Measurements from ENCODE around the gene GLYATL3. TPM values are rescaled to one million over a fixed set of nuclear protein-coding genes. Genes with fewer than 3 reads are reported as not detected.
"Not testable (repeated sequence)": the region's sequence is repeated elsewhere in the genome, so short reads cannot be mapped to it uniquely, and the experiment has no call there.

Gene GLYATL3
- total RNA-seq, 1 donor from 2014 or later, result not detected

DNA sequence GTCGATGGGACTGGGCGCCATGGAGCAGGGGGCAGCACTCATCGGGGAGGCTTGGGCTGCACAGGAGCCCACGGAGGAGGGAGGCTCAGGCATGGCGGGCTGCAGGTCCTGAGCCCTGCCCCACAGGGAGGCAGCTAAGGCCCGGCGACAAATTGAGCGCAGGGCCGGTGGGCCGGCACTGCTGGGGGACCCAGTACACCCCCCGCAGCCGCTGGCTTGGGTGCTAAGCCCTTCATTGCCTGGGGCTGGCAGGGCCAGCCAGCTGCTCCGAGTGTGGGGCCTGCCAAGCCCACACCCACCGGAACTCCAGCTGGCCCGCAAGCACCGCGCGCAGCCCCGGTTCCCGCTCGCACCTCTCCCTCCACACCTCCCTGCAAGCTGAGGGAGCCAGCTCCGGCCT, 17.9 kb upstream of the GLYATL3 start:
- intact Hi-C loops (cut with micrococcal nuclease); H3K4me3 Mint-ChIP-seq (ENCODE audit: low read depth); H3K9me3 Mint-ChIP-seq; H3K4me1 Mint-ChIP-seq (ENCODE audit: low read depth); DNase-seq (ENCODE audit: low spot score); H3K27me3 Mint-ChIP-seq (ENCODE audit: low read depth); H3K27ac Mint-ChIP-seq: not testable (repeated sequence)
- peaks cover 30% of the 10 kb centered on the region for H3K36me3 Mint-ChIP-seq (ENCODE audit: low read depth)

DNA sequence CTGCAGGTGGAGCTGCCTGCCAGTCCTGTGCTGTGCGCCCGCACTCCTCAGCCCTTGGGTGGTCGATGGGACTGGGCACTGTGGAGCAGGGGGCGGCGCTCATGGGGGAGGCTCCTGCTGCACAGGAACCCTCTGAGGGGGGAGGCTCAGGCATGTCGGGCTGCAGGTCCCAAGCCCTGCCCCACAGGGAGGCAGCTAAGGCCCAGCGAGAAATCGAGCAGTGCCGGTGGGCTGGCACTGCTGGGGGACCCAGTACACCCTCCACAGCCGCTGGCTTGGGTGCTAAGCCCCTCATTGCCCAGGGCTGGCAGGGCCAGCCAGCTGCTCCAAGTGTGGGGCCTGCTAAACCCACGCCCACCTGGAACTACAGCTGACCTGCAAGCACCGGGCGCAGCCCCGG, 16.3 kb upstream of the GLYATL3 start:
- H3K27ac Mint-ChIP-seq; H3K9me3 Mint-ChIP-seq; intact Hi-C loops (cut with micrococcal nuclease); H3K4me1 Mint-ChIP-seq (ENCODE audit: low read depth); H3K27me3 Mint-ChIP-seq (ENCODE audit: low read depth); DNase-seq (ENCODE audit: low spot score); H3K4me3 Mint-ChIP-seq (ENCODE audit: low read depth): not testable (repeated sequence)
- peaks cover 34% of the 10 kb centered on the region for H3K36me3 Mint-ChIP-seq (ENCODE audit: low read depth)

DNA sequence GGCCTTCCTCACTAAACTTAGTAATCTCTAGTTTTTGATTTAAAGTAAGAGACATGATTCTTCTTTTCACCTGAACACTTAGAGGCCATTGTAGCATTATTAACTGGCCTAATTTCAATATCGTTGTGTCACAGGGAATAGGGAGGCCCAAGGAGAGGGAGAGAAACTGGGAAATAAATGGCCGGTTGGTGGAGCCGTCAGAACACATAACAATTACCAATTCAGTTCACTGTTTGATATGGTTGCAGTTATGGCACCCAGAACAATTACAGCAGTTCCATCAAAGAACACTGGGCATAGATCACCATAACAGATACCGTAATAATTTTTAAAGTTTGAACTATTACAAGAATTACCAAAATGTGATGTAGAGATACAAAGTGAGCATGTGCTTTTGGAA, 9.1 kb upstream of the GLYATL3 start:
- Mint-ChIP-seq H3K9me3 (no peaks in the 10 kb centered on the region), H3K27me3 (ENCODE audit: low read depth) (no peaks in the 10 kb centered on the region), H3K27ac (no peak overlapping the region), H3K36me3 (ENCODE audit: low read depth) (peaks cover 27% of the 10 kb centered on the region), H3K4me3 (ENCODE audit: low read depth) (no peak overlapping the region), H3K4me1 (ENCODE audit: low read depth) (peaks cover 1% of the 10 kb centered on the region)
- intact Hi-C loops (cut with micrococcal nuclease), result no loop called here
- DNase-seq (ENCODE audit: low spot score), result no peak

DNA sequence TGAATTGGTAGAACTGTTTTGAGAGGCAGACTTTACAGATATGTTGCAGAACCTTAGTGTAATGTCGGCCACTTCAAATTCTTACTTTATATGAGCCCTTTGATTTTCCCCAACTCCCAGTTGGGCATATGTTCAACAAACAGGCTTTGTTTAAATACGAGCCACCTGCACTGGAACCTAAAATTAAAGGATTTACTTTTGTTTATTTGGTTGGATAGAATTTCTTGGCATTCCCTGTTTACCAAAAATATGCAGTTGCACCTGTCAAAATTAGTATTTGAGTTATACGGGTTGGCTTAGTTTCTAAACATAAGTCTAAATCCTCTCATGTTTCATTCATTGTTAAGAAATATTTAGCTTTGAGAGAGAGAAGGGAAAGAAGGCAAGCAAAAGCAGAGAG, 2.4 kb upstream of the GLYATL3 start:
- DNase-seq (ENCODE audit: low spot score), result no peak
- Mint-ChIP-seq H3K4me3 (ENCODE audit: low read depth) (no peak overlapping the region), H3K27me3 (ENCODE audit: low read depth) (peaks cover 1% of the 10 kb centered on the region), H3K36me3 (ENCODE audit: low read depth) (peaks cover under 1% of the 10 kb centered on the region), H3K4me1 (ENCODE audit: low read depth) (no peaks in the 10 kb centered on the region), H3K9me3 (no peaks in the 10 kb centered on the region), H3K27ac (no peak overlapping the region)
- intact Hi-C loops (cut with micrococcal nuclease), result no loop called here

DNA sequence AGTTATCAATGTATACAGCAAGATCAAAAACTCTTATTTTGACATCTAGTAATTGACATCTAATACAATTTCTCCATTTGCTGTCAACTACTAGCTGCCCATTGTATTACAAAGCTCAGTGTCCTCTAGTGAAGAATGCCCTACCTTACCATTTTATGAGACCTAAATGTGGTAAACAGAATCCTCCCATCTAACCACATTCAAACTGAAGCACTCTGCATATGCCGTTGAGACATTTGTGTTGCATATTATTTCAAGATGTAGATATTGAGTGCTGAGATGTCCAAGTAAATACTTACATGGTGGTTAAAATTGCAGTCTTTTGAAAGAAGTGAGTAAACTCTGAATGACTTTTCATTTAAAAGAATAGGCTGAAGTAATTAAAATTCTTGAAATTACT, 597 bp upstream of the GLYATL3 start:
- no peaks in the 10 kb centered on the region for H3K4me1 Mint-ChIP-seq (ENCODE audit: low read depth)
- no peak overlapping the region for H3K27ac Mint-ChIP-seq
- no peaks in the 10 kb centered on the region for H3K9me3 Mint-ChIP-seq
- H3K27me3 Mint-ChIP-seq (ENCODE audit: low read depth), result peaks cover 1% of the 10 kb centered on the region
- no peak for DNase-seq (ENCODE audit: low spot score)
- no peaks in the 10 kb centered on the region for H3K36me3 Mint-ChIP-seq (ENCODE audit: low read depth)
- H3K4me3 Mint-ChIP-seq (ENCODE audit: low read depth), result no peak overlapping the region
- intact Hi-C loops (cut with micrococcal nuclease), result no loop called here

DNA sequence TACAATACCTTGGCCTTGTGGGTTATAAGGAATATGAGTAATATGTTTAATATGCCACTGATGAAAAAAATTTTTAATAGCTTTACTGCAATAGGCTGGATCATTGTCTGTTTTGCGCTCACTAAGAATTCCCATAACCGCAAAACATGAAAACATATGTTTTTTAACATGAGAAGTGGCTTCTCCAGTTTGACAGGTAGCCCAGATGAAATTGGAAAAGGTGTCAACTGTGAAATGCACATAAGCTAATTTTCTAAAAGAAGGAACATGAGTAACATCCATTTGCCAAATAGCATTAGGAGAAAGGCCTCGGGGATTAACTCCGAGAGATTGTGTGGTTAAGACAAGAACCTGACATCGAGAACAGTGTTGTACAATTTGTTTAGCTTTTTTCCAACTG, 4.9 kb downstream of the GLYATL3 start:
- Mint-ChIP-seq H3K4me3 (ENCODE audit: low read depth) (no peak overlapping the region), H3K27ac (no peak overlapping the region), H3K27me3 (ENCODE audit: low read depth) (peaks cover 3% of the 10 kb centered on the region), H3K9me3 (no peaks in the 10 kb centered on the region), H3K36me3 (ENCODE audit: low read depth) (no peaks in the 10 kb centered on the region), H3K4me1 (ENCODE audit: low read depth) (no peaks in the 10 kb centered on the region)
- intact Hi-C loops (cut with micrococcal nuclease), result no loop called here
- DNase-seq (ENCODE audit: low spot score), result no peak

DNA sequence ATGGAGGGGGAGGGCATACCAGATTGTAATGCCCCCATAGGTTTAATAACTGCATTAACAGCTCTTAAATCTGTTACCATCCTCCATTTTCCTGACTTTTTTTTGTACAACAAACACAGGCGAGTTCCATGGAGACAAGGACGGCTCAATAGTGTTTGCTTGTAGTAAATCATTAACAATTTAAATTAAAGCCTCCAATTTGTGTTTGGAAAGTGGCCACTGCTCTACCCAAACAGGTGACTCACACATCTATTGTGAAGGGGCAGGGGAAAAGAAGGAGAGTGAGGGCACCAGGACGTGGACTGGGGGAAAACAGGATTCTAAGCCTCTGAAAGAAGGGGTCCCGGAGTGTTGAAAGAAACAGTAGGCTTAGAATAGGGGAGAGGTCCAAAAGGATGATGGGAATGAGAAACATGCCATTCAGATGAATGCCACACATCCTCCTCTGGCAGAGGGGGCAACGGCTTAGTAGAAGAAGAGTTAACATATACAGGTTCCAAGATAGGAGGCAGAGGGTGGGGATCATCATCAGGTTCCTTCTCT, 6.9 kb downstream of the GLYATL3 start:
- no peak overlapping the region for H3K27ac Mint-ChIP-seq

DNA sequence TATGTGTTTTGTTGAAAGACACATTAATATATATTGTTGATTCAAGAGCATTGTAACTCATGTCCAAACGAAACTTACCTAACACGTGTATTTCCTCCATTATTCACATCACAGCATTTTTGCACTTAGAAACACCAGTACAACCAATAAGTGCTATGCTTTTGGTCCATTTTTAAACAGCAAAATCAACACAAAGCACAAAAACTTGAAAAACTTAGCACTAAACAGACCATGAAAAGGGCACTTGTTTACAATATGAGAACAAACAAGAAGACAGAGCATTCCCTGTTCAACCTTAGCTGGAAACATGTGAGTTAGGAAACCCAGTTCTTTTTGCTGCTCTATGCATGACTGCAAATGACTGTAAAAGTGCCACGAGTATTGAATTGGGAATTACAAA, 9.6 kb downstream of the GLYATL3 start:
- Mint-ChIP-seq H3K4me1 (ENCODE audit: low read depth) (no peaks in the 10 kb centered on the region), H3K4me3 (ENCODE audit: low read depth) (no peak overlapping the region), H3K36me3 (ENCODE audit: low read depth) (no peaks in the 10 kb centered on the region), H3K9me3 (no peaks in the 10 kb centered on the region), H3K27ac (no peak overlapping the region), H3K27me3 (ENCODE audit: low read depth) (peaks cover 9% of the 10 kb centered on the region)
- DNase-seq (ENCODE audit: low spot score), result no peak
- intact Hi-C loops (cut with micrococcal nuclease), result no loop called here

More for the DNA sequence above, 6.9 kb downstream of the GLYATL3 start:
- intact Hi-C loops (cut with micrococcal nuclease), result no loop called here
- Mint-ChIP-seq H3K4me1 (ENCODE audit: low read depth) (no peaks in the 10 kb centered on the region), H3K4me3 (ENCODE audit: low read depth) (no peak overlapping the region), H3K27me3 (ENCODE audit: low read depth) (peaks cover 5% of the 10 kb centered on the region), H3K9me3 (no peaks in the 10 kb centered on the region), H3K36me3 (ENCODE audit: low read depth) (no peaks in the 10 kb centered on the region)
- no peak for DNase-seq (ENCODE audit: low spot score)

DNA sequence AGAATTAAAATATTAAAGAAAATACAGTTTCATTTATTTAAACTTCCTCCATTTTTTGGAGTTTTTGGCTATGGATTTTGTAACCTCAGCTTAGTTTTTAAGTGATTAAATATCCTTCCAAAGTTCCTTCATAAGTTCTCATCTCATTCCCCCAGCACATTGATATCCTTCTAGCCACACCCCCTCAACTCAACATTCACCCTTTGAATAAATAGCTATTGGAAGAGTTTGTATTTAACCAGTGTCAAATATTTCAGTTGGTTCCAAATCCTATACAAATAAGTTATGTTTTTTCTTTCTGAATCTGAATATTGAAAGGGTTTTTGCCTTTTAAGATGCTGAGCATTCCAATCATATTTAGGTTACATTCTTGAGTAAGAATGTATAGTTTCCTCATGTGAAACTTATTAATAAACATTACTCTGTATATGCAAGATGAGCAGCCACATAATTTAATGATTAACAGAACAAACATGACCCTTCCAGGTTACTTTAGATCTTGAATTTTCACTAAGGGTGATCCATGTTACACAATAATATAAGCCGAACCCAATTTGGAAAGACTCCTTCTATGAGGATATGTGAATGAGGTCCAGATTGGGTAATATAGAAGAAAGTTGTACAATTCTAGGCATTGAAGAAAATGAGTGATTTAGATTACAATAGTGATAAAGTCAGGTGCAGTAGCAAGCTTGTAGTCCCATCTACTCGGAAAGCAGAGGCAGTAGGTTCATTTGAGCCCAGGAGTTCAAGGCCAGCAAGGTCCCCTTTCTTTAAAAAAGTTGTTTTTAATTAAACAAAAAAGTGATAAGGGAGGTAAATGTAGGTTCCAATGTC, 13.6 kb downstream of the GLYATL3 start:
- H3K27ac Mint-ChIP-seq, result no peak overlapping the region
- peaks cover 7% of the 10 kb centered on the region for H3K27me3 Mint-ChIP-seq (ENCODE audit: low read depth)
- no peak for DNase-seq (ENCODE audit: low spot score)
- no peak overlapping the region for H3K4me3 Mint-ChIP-seq (ENCODE audit: low read depth)
- intact Hi-C loops (cut with micrococcal nuclease), result no loop called here
- H3K9me3 Mint-ChIP-seq, result no peaks in the 10 kb centered on the region
- no peaks in the 10 kb centered on the region for H3K4me1 Mint-ChIP-seq (ENCODE audit: low read depth)
- no peaks in the 10 kb centered on the region for H3K36me3 Mint-ChIP-seq (ENCODE audit: low read depth)

DNA sequence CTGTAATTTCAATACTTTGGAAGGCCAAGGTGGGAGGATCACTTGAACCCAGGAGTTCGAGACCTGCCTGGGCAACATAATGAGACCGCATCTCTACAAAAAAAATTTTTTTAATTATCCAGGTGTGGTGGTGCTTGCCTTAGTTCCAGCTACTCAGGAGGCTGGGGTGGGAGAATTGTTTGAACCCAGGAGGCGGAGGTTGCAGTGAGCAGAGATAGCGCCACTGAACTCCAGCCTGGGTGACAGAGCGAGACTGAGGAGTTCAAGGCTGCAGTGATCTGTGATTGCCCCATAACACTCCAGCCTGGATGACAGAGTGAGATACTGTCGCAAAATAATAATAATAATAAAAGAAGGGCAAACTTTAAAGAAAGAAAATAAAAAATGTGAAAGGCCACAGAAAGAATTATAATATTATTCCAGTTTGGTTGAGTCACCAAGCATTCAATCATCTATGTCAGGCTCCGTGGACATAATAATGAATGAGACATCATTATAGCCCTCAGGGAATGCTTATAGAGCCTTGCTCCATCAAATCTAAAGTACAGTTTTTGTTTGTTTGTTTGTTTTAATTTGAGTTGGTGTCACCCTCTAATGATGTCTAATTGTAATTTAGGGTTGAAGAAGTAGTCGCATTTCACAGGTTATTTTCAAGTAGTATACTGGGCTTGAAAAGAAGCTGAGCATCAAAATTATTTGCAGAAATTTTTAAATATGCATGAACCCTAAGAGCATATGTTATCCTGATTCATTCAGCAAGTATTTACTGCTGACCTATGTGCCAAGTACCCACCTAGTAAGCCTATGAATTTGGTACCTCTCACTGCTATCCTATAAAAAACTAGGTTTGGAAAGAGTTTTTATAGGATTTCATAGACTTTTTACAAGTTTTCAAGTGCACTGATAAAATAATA, 15.1 kb downstream of the GLYATL3 start:
- no peaks in the 10 kb centered on the region for H3K4me1 Mint-ChIP-seq (ENCODE audit: low read depth)
- intact Hi-C loops (cut with micrococcal nuclease), result no loop called here
- no peak overlapping the region for H3K4me3 Mint-ChIP-seq (ENCODE audit: low read depth)

DNA sequence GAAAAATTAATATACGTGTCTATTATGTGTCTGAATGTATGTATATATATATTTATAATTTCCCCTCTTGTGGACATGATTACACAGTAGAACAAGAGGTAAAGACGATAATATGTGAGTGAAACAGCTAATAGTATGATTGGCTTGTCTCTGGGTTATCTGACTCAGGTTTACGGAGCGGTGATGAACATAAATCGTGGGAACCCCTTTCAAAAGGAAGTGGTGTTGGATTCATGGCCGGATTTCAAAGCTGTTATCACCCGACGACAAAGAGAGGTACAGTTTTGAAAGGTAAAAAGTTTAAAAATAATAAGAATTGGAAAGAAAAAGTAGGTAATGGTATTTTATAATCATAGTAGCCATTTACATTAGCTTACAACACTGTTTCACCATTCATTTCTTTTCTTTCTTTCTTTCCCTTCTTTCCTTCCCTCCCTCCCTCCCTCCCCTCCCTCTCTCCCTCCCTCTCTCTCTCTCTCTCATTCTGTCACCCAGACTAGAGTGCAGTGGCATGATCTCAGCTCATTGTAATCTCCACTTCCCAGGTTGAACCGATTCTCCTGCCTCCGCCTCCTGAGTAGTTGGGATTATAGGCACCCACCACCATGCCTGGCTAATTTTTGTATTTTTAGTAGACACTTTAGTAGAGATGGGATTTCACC, 15.9 kb downstream of the GLYATL3 start:
- DNase-seq (ENCODE audit: low spot score), result no peak
- peaks cover 7% of the 10 kb centered on the region for H3K27me3 Mint-ChIP-seq (ENCODE audit: low read depth)
- H3K9me3 Mint-ChIP-seq, result no peaks in the 10 kb centered on the region
- no peak overlapping the region for H3K4me3 Mint-ChIP-seq (ENCODE audit: low read depth)
- no peaks in the 10 kb centered on the region for H3K36me3 Mint-ChIP-seq (ENCODE audit: low read depth)
- H3K4me1 Mint-ChIP-seq (ENCODE audit: low read depth), result no peaks in the 10 kb centered on the region
- no peak overlapping the region for H3K27ac Mint-ChIP-seq
- intact Hi-C loops (cut with micrococcal nuclease), result no loop called here

More for the DNA sequence above, 15.1 kb downstream of the GLYATL3 start:
- Mint-ChIP-seq H3K27ac (no peak overlapping the region), H3K9me3 (no peaks in the 10 kb centered on the region), H3K27me3 (ENCODE audit: low read depth) (peaks cover 7% of the 10 kb centered on the region), H3K36me3 (ENCODE audit: low read depth) (no peaks in the 10 kb centered on the region)
- DNase-seq (ENCODE audit: low spot score), result no peak

DNA sequence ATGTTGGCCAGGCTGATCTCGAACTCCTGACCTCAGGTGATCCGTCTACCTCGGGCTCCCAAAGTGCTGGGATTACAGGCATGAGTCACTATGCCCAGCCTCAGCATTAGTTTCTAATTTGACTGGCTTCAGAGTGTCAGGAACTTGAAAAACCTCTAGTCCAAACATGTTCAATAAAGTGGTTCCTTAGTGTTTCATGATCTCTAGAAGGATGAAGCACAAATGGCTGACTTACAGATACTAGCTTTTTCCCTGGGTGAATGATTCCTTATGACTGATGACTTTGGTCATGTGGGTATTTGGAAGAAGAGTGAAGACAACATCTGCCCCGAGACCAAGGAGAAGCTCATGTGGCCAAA, 16.4 kb downstream of the GLYATL3 start:
- no peak for DNase-seq (ENCODE audit: low spot score)
- intact Hi-C loops (cut with micrococcal nuclease), result no loop called here
- no peak overlapping the region for H3K4me3 Mint-ChIP-seq (ENCODE audit: low read depth)
- H3K27me3 Mint-ChIP-seq (ENCODE audit: low read depth), result peaks cover 7% of the 10 kb centered on the region
- no peaks in the 10 kb centered on the region for H3K4me1 Mint-ChIP-seq (ENCODE audit: low read depth)
- H3K9me3 Mint-ChIP-seq, result no peaks in the 10 kb centered on the region
- no peak overlapping the region for H3K27ac Mint-ChIP-seq
- H3K36me3 Mint-ChIP-seq (ENCODE audit: low read depth), result no peaks in the 10 kb centered on the region
